SKM-1 (cell line): ENCODE data around the gene EVX2.

Experiments used
- DNase-seq: peaks from one replicate; lab custom pipeline; 2025; ENCODE audit not compliant: unreplicated experiment; lab: John Stamatoyannopoulos, UW

EVX2 gene

GRCh38 chr2:176096243-176096985 lies 12.7 kb upstream of the EVX2 start:
- DNase-seq = no peak

GRCh38 chr2:176095421-176095820 lies 11.7 kb upstream of the EVX2 start:
- DNase-seq = no peak

- DNase-seq = no peak
Measured at GRCh38 chr2:176094349-176094748, 10.6 kb upstream of the EVX2 start.

GRCh38 chr2:176093898-176094249 lies 10.1 kb upstream of the EVX2 start:
- no peak for DNase-seq

- DNase-seq = no peak
Measured at GRCh38 chr2:176093145-176093897, 9.6 kb upstream of the EVX2 start.

- DNase-seq = no peak
Measured at GRCh38 chr2:176092270-176093144, 8.7 kb upstream of the EVX2 start, which contains the start of gene HOXD13. Gene HOXD13, plus strand, starts transcription at chr2:176092721. Its CDS starts 170 bp downstream, at chr2:176092891.

GRCh38 chr2:176091329-176092258 lies 7.8 kb upstream of the EVX2 start:
- no peak for DNase-seq

- no peak for DNase-seq
Measured at GRCh38 chr2:176090862-176091261, 7.1 kb upstream of the EVX2 start.

GRCh38 chr2:176089843-176090395 lies 6.2 kb upstream of the EVX2 start:
- DNase-seq = no peak

GRCh38 chr2:176088937-176089842 lies 5.4 kb upstream of the EVX2 start:
- DNase-seq = no peak

GRCh38 chr2:176088048-176088936 lies 4.5 kb upstream of the EVX2 start:
- no peak for DNase-seq

GRCh38 chr2:176087330-176088047 lies 3.7 kb upstream of the EVX2 start:
- no peak for DNase-seq

- DNase-seq = no peak
Measured at GRCh38 chr2:176085861-176086771, 2.4 kb upstream of the EVX2 start.

- no peak for DNase-seq
Measured at GRCh38 chr2:176085120-176085788, 1.5 kb upstream of the EVX2 start.

GRCh38 chr2:176084611-176085119 lies 903 bp upstream of the EVX2 start:
- no peak for DNase-seq
